Activated CD4-positive, alpha-beta T cell treated with anti-CD3 and anti-CD28 coated beads for 36 hours (primary cell): ENCODE results near the gene PLCH2. TPM values are rescaled to one million over a fixed set of nuclear protein-coding genes. Genes with fewer than 3 reads are reported as not detected.

Experiments
- ATAC-seq: fragments of 200-7000 bp; cut with Tn5 transposase; one replicate; pipeline ENCODE4 v1.10.0; 2021; ENCODE audit warnings: mild to moderate bottlenecking, moderate library complexity
- CTCF ChIA-PET: fragments of 350-600 bp; sonication (Branson Sonifier 250); formaldehyde crosslinking; loops from one replicate; lab custom pipeline; 2021; ENCODE audit warnings: antibody characterized with exemption; lab: Charles Lee
- POLR2A ChIA-PET: fragments of 350-600 bp; sonication (Branson Sonifier 250); formaldehyde crosslinking; loops from one replicate; lab custom pipeline; 2021; ENCODE audit warnings: antibody characterized with exemption, inconsistent platforms; lab: Charles Lee
- DNase-seq: peaks from one replicate; pipeline ENCODE4 v3.0.0-alpha.2; 2020
- H3K27ac Mint-ChIP-seq: one replicate; pipeline ENCODE4 v1.8.0; 2021; ENCODE audit warnings: mixed read lengths
- H3K27me3 Mint-ChIP-seq: one replicate; pipeline ENCODE4 v1.8.0; 2021; ENCODE audit warnings: mixed read lengths
- H3K36me3 Mint-ChIP-seq: one replicate; pipeline ENCODE4 v1.8.0; 2021; ENCODE audit warnings: low read depth, mixed read lengths
- H3K4me1 Mint-ChIP-seq: one replicate; pipeline ENCODE4 v1.8.0; 2021; ENCODE audit warnings: mixed read lengths
- H3K4me3 Mint-ChIP-seq: one replicate; pipeline ENCODE4 v1.8.0; 2021; ENCODE audit warnings: mild to moderate bottlenecking, moderate library complexity, mixed read lengths
- H3K9me3 Mint-ChIP-seq: one replicate; pipeline ENCODE4 v1.8.0; 2021; ENCODE audit warnings: low read depth, mixed read lengths
- intact Hi-C, 2 experiments: fragments of 100-400 bp; cut with DNase I in 1 of 2; cut with micrococcal nuclease in 1 of 2; formaldehyde crosslinking; loops; one replicate each; pipeline versions ENCODE4 v1.14.2 to v1.15.1; 2022 to 2024; cut with DNase I, micrococcal nuclease
- total RNA-seq, 2 experiments: library from RNA; stranded (reverse); gene quantifications; one replicate each; pipeline ENCODE4 v1.2.3, GENCODE V29; 2021

Gene PLCH2
- total RNA-seq, 2 experiments from 2014 or later = 5.1 to 6.3 TPM

- POLR2A ChIA-PET = no interaction called here
These were observed 3.4 kb upstream of the PLCH2 start for GRCh38 chr1:2472561-2473177.

GRCh38 chr1:2473198-2473597 is 2.9 kb upstream of the PLCH2 start:
- no peak overlapping the region for H3K27ac Mint-ChIP-seq
- no peaks in the 10 kb centered on the region for H3K27me3 Mint-ChIP-seq
- ChIA-PET CTCF (no interaction called here), POLR2A (no interaction called here)
- ATAC-seq (no peak), DNase-seq (no peak)
- H3K9me3 Mint-ChIP-seq = no peaks in the 10 kb centered on the region
- no peak overlapping the region for H3K4me3 Mint-ChIP-seq
- intact Hi-C loops = no loop called here
- H3K36me3 Mint-ChIP-seq = no peaks in the 10 kb centered on the region
- H3K4me1 Mint-ChIP-seq = no peaks in the 10 kb centered on the region

More at GRCh38 chr1:2472561-2473177, 3.4 kb upstream of the PLCH2 start:
- no peaks in the 10 kb centered on the region for H3K27me3 Mint-ChIP-seq
- DNase-seq = no peak
- CTCF ChIA-PET = no interaction called here
- no peak for ATAC-seq
- H3K9me3 Mint-ChIP-seq = no peaks in the 10 kb centered on the region
- no peak overlapping the region for H3K27ac Mint-ChIP-seq
- intact Hi-C loops = no loop called here
- H3K4me1 Mint-ChIP-seq = no peaks in the 10 kb centered on the region
- H3K36me3 Mint-ChIP-seq = no peaks in the 10 kb centered on the region
- no peak overlapping the region for H3K4me3 Mint-ChIP-seq

GRCh38 chr1:2474104-2474844 is 1.8 kb upstream of the PLCH2 start:
- ATAC-seq = no peak
- CTCF ChIA-PET = interaction anchor here (0.6 kb wide), 1 partner anchor 61 kb away, joined by 3 read pairs; no protein-coding TSS in a partner anchor
- intact Hi-C loops = no loop called here
- Mint-ChIP-seq H3K9me3 (no peaks in the 10 kb centered on the region), H3K36me3 (no peaks in the 10 kb centered on the region), H3K4me1 (no peaks in the 10 kb centered on the region), H3K27ac (no peak overlapping the region), H3K4me3 (no peak overlapping the region), H3K27me3 (no peaks in the 10 kb centered on the region)
- POLR2A ChIA-PET = no interaction called here
- DNase-seq = no peak

- DNase-seq (no peak), ATAC-seq (no peak)
- Mint-ChIP-seq H3K4me3 (no peak overlapping the region), H3K27ac (no peak overlapping the region), H3K9me3 (no peaks in the 10 kb centered on the region), H3K27me3 (no peaks in the 10 kb centered on the region), H3K36me3 (no peaks in the 10 kb centered on the region), H3K4me1 (no peaks in the 10 kb centered on the region)
- ChIA-PET POLR2A (no interaction called here), CTCF (interaction anchor here (0.6 kb wide), 1 partner anchor 62 kb away, joined by 3 read pairs; no protein-coding TSS in a partner anchor)
- intact Hi-C loops = no loop called here
These were observed 1.1 kb upstream of the PLCH2 start for GRCh38 chr1:2474933-2475371.

GRCh38 chr1:2475571-2475970 is 518 bp upstream of the PLCH2 start:
- no peak for ATAC-seq
- H3K36me3 Mint-ChIP-seq = no peaks in the 10 kb centered on the region
- POLR2A ChIA-PET = no interaction called here

GRCh38 chr1:2477309-2477708 is 1.2 kb downstream of the PLCH2 start:
- CTCF ChIA-PET = no interaction called here
- H3K27ac Mint-ChIP-seq = no peak overlapping the region

More at GRCh38 chr1:2475571-2475970, 518 bp upstream of the PLCH2 start:
- CTCF ChIA-PET = no interaction called here
- no peaks in the 10 kb centered on the region for H3K27me3 Mint-ChIP-seq
- DNase-seq = no peak
- no peaks in the 10 kb centered on the region for H3K9me3 Mint-ChIP-seq
- intact Hi-C loops = no loop called here
- no peak overlapping the region for H3K27ac Mint-ChIP-seq
- no peaks in the 10 kb centered on the region for H3K4me1 Mint-ChIP-seq
- H3K4me3 Mint-ChIP-seq = no peak overlapping the region

GRCh38 chr1:2477791-2478499 is 1.9 kb downstream of the PLCH2 start:
- no peaks in the 10 kb centered on the region for H3K27me3 Mint-ChIP-seq
- no peak for ATAC-seq
- intact Hi-C loops = no loop called here
- H3K36me3 Mint-ChIP-seq = no peaks in the 10 kb centered on the region
- ChIA-PET POLR2A (no interaction called here), CTCF (no interaction called here)
- H3K4me1 Mint-ChIP-seq = no peaks in the 10 kb centered on the region
- H3K4me3 Mint-ChIP-seq = no peak overlapping the region
- H3K27ac Mint-ChIP-seq = no peak overlapping the region
- no peak for DNase-seq
- no peaks in the 10 kb centered on the region for H3K9me3 Mint-ChIP-seq

More at GRCh38 chr1:2477309-2477708, 1.2 kb downstream of the PLCH2 start:
- Mint-ChIP-seq H3K4me3 (no peak overlapping the region), H3K27me3 (no peaks in the 10 kb centered on the region), H3K4me1 (no peaks in the 10 kb centered on the region), H3K36me3 (no peaks in the 10 kb centered on the region), H3K9me3 (no peaks in the 10 kb centered on the region)
- POLR2A ChIA-PET = no interaction called here
- intact Hi-C loops = no loop called here
- no peak for DNase-seq
- ATAC-seq = no peak

GRCh38 chr1:2479186-2479585 is 3.1 kb downstream of the PLCH2 start:
- CTCF ChIA-PET = no interaction called here
- DNase-seq (no peak), ATAC-seq (no peak)
- Mint-ChIP-seq H3K4me1 (no peaks in the 10 kb centered on the region), H3K27ac (no peak overlapping the region), H3K9me3 (no peaks in the 10 kb centered on the region), H3K36me3 (no peaks in the 10 kb centered on the region), H3K4me3 (no peak overlapping the region), H3K27me3 (no peaks in the 10 kb centered on the region)
- POLR2A ChIA-PET = no interaction called here
- intact Hi-C loops = no loop called here

GRCh38 chr1:2479618-2480017 is 3.5 kb downstream of the PLCH2 start:
- CTCF ChIA-PET = interaction anchor here (0.6 kb wide), 1 partner anchor 980 kb away, joined by 3 read pairs; no protein-coding TSS in a partner anchor
- no peaks in the 10 kb centered on the region for H3K9me3 Mint-ChIP-seq
- H3K36me3 Mint-ChIP-seq = no peaks in the 10 kb centered on the region
- no peak overlapping the region for H3K27ac Mint-ChIP-seq
- DNase-seq (no peak), ATAC-seq (no peak)
- POLR2A ChIA-PET = no interaction called here
- intact Hi-C loops = no loop called here
- H3K4me3 Mint-ChIP-seq = no peak overlapping the region
- H3K27me3 Mint-ChIP-seq = no peaks in the 10 kb centered on the region
- H3K4me1 Mint-ChIP-seq = no peaks in the 10 kb centered on the region

- H3K27me3 Mint-ChIP-seq = no peaks in the 10 kb centered on the region
- H3K36me3 Mint-ChIP-seq = no peaks in the 10 kb centered on the region
- ATAC-seq (no peak), DNase-seq (no peak)
- H3K27ac Mint-ChIP-seq = no peak overlapping the region
- no peaks in the 10 kb centered on the region for H3K9me3 Mint-ChIP-seq
- ChIA-PET CTCF (interaction anchor here (0.6 kb wide), 1 partner anchor 979 kb away, joined by 3 read pairs; no protein-coding TSS in a partner anchor), POLR2A (no interaction called here)
- no peaks in the 10 kb centered on the region for H3K4me1 Mint-ChIP-seq
- H3K4me3 Mint-ChIP-seq = no peak overlapping the region
- intact Hi-C loops = no loop called here
These were observed 4.3 kb downstream of the PLCH2 start for GRCh38 chr1:2480236-2480985.

GRCh38 chr1:2480986-2481364 is 4.9 kb downstream of the PLCH2 start:
- no peak for ATAC-seq
- H3K36me3 Mint-ChIP-seq = no peaks in the 10 kb centered on the region
- no peaks in the 10 kb centered on the region for H3K9me3 Mint-ChIP-seq
- intact Hi-C loops = no loop called here
- no peaks in the 10 kb centered on the region for H3K4me1 Mint-ChIP-seq
- DNase-seq = no peak
- no peak overlapping the region for H3K27ac Mint-ChIP-seq
- POLR2A ChIA-PET = no interaction called here
- CTCF ChIA-PET = no interaction called here
- no peaks in the 10 kb centered on the region for H3K27me3 Mint-ChIP-seq
- no peak overlapping the region for H3K4me3 Mint-ChIP-seq
